GM12873 (cell line): ENCODE data around the gene CCDC184.
A peak's percentile ranks its signal among the peaks of the same experiment; 100 is the strongest.

Experiments used
- CTCF ChIP-seq: IDR thresholded peaks from 2 replicates; pipeline ENCODE4 v1.5.1; 2012; ENCODE audit warnings: low read depth, mild to moderate bottlenecking, moderate library complexity, low read length, control low read depth; ENCODE audit not compliant: insufficient read depth; ENCODE audit errors: missing control alignments

Gene CCDC184

GRCh38 chr12:48165089-48165981 lies 18.1 kb upstream of the CCDC184 start:
- peak; percentile 92 for TF ChIP-seq CTCF

- no peak for TF ChIP-seq CTCF
Measured at GRCh38 chr12:48169011-48169410, 14.4 kb upstream of the CCDC184 start.

DNA sequence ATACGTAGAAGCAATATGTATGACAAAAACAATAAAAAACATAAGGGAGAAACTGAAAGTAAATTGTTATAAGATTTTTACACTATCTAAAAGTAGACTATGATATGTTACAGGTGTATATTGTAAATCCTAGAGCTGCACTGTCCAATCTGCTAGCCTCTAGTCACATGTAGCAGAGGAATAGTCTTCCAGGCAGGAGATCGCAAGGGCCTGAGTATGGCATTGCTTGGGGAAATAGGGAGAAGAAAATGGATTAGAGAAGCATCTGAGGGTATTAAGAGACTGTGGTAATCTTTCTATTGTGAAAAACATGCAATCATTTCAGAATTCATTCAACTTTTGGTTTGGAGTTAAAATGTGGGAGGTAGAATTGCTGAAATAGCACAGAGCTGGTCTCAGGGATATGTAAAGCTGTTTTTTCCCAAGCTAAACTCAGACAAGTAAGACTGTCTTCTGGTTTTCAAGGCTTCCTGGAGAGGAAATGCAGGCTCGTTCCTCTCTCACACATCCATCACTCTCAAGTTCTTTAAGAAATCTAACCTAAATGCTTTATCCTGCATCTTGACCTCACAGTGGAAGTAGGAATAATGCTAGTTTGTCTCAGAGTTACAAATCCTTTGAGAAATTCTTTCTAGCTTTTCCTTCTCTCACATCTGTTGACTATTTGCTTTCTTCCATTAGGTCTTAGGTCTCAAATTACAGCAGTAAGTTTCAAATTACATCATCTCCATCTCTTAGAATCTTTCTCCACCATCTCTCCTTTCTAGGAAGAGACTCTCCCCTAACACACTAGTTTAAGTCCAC lies 7.6 kb upstream of the CCDC184 start:
- no peak for TF ChIP-seq CTCF

- TF ChIP-seq CTCF = no peak
Measured at GRCh38 chr12:48176417-48176751, 7.1 kb upstream of the CCDC184 start.

- TF ChIP-seq CTCF = no peak
Measured at GRCh38 chr12:48177982-48178381, 5.5 kb upstream of the CCDC184 start.

GRCh38 chr12:48179466-48179865 lies 4.0 kb upstream of the CCDC184 start:
- TF ChIP-seq CTCF = no peak

GRCh38 chr12:48180424-48180823 lies 3.0 kb upstream of the CCDC184 start:
- TF ChIP-seq CTCF = no peak
